ENCODE measurements around the gene AQP7.
"Not testable (repeated sequence)": the region's sequence is repeated elsewhere in the genome, so short reads cannot be mapped to it uniquely, and the experiment has no call there.

The AQP7 gene

GRCh38 chr9:33366979-33367480, 35.3 kb downstream of the AQP7 start:
- DNase-seq = no peak

- DNase-seq = not testable (repeated sequence)
Measured at GRCh38 chr9:33364814-33365213, 37.6 kb downstream of the AQP7 start.

GRCh38 chr9:33364127-33364526, 38.2 kb downstream of the AQP7 start:
- DNase-seq = no peak

GRCh38 chr9:33358641-33359040, 43.7 kb downstream of the AQP7 start:
- DNase-seq = not testable (repeated sequence)

- DNase-seq = no peak
Measured at GRCh38 chr9:33355933-33356332, 46.4 kb downstream of the AQP7 start.

GRCh38 chr9:33354651-33355211, 47.6 kb downstream of the AQP7 start:
- DNase-seq = peak; percentile 27

- no peak for DNase-seq
Measured at GRCh38 chr9:33351547-33351946, 50.8 kb downstream of the AQP7 start.

GRCh38 chr9:33350310-33350709, 52.1 kb downstream of the AQP7 start:
- DNase-seq = no peak

- no peak for DNase-seq
Measured at GRCh38 chr9:33349743-33350142, 52.6 kb downstream of the AQP7 start.

GRCh38 chr9:33348998-33349397, 53.4 kb downstream of the AQP7 start:
- no peak for DNase-seq

GRCh38 chr9:33346564-33346963, 55.8 kb downstream of the AQP7 start:
- DNase-seq = no peak

GRCh38 chr9:33344145-33344544, 58.2 kb downstream of the AQP7 start:
- no peak for DNase-seq

- no peak for DNase-seq
Measured at GRCh38 chr9:33341182-33341581, 61.2 kb downstream of the AQP7 start.

GRCh38 chr9:33340186-33340585, 62.2 kb downstream of the AQP7 start:
- DNase-seq = no peak
